ENCODE measurements around the gene SAMD1. TPM values are rescaled to one million over a fixed set of nuclear protein-coding genes. Genes with fewer than 3 reads are reported as not detected.

Gene SAMD1
- total RNA-seq, 1 experiment from 2014 or later: 108 TPM

DNA sequence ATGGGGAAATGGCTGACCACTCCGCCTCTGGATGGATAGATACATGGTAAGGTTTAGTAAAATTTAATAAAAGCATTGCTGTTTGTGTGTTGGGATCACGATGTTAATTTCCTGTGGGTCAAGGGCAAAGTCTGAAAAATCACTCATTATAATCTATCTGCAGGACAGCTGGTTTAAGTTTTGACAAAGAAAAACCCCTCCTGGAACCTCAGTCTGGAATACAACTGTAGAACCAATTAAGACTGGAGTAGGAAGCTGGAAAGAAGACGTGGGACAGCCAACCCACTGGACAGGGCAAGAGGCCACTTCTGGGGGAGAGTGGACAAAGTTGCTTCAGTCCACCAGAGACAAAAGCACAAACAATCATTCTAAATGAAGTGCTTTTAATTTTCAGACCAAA is 28.6 kb upstream of the SAMD1 start:
- no peaks in the 10 kb centered on the region for H3K79me1 ChIP-seq (ENCODE audit: insufficient read depth, low read depth, low read length, poor library complexity, severe bottlenecking)
- H3K79me2 ChIP-seq (ENCODE audit: insufficient read depth, low read length): peaks cover 2% of the 10 kb centered on the region; the same call in 1 of the 2 replicates
- peaks cover 16% of the 10 kb centered on the region for H3K23me2 ChIP-seq (ENCODE audit: insufficient read length, low read depth, low read length, poor library complexity, severe bottlenecking)
- no peak overlapping the region for H3K56ac ChIP-seq (ENCODE audit: insufficient read length, low read depth, low read length)
- no peak overlapping the region for H2BK15ac ChIP-seq (ENCODE audit: low read depth, low read length)
- H3K27me3 Mint-ChIP-seq (ENCODE audit: low read depth): peaks cover 2% of the 10 kb centered on the region; the same call in 1 of the 2 replicates
- H3K4me2 ChIP-seq (ENCODE audit: insufficient read depth, insufficient read length, low read length): peak overlapping the region; percentile 59
- no peaks in the 10 kb centered on the region; the same call in 1 of the 2 replicates for H3K27me3 ChIP-seq (ENCODE audit: insufficient read depth, low read length)
- WGBS (ENCODE audit: extremely low coverage, insufficient read length, low lambda C conversion rate): no CpG with 5 or more reads among the region's 3 CpGs
- peaks cover 12 to 32% (median 24%) of the 10 kb centered on the region in 3 experiments for H3K36me3 Mint-ChIP-seq (ENCODE audit: insufficient read depth in 1 of 3, low read depth in 3 of 3)
- H2BK5ac ChIP-seq (ENCODE audit: insufficient read length, low read length): no peak overlapping the region
- TF ChIP-seq, protein P1, sequence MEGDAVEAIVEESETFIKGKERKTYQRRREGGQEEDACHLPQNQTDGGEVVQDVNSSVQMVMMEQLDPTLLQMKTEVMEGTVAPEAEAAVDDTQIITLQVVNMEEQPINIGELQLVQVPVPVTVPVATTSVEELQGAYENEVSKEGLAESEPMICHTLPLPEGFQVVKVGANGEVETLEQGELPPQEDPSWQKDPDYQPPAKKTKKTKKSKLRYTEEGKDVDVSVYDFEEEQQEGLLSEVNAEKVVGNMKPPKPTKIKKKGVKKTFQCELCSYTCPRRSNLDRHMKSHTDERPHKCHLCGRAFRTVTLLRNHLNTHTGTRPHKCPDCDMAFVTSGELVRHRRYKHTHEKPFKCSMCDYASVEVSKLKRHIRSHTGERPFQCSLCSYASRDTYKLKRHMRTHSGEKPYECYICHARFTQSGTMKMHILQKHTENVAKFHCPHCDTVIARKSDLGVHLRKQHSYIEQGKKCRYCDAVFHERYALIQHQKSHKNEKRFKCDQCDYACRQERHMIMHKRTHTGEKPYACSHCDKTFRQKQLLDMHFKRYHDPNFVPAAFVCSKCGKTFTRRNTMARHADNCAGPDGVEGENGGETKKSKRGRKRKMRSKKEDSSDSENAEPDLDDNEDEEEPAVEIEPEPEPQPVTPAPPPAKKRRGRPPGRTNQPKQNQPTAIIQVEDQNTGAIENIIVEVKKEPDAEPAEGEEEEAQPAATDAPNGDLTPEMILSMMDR (conservative IDR thresholded peaks at IDR 0.05): no peak
- no peak overlapping the region for H3K4ac ChIP-seq (ENCODE audit: low read depth, low read length)
- no peak overlapping the region for H2BK120ac ChIP-seq (ENCODE audit: low read depth, low read length, poor library complexity, severe bottlenecking)
- no peak overlapping the region for H2BK20ac ChIP-seq (ENCODE audit: low read depth, low read length, poor library complexity, severe bottlenecking)
- H3K18ac ChIP-seq (ENCODE audit: insufficient read length, low read depth, low read length): no peak overlapping the region
- H3K4me1 Mint-ChIP-seq: peaks cover 18 to 21% of the 10 kb centered on the region in 2 experiments
- no peak overlapping the region for H3K23ac ChIP-seq (ENCODE audit: insufficient read length, low read depth, low read length)
- H3K9ac ChIP-seq (ENCODE audit: extremely low read depth, insufficient read length, low read length): no peak overlapping the region
- H4K5ac ChIP-seq (ENCODE audit: insufficient read length, low read depth, low read length): no peak overlapping the region
- H2AFZ ChIP-seq (ENCODE audit: low read length): no peak overlapping the region
- peak overlapping the region; percentile 32 to 98 (median 95); a peak in 5 of 7 replicates for H3K27ac Mint-ChIP-seq
- H4K91ac ChIP-seq (ENCODE audit: insufficient read length, low read depth, low read length): no peak overlapping the region
- no peak overlapping the region for H3T11ph ChIP-seq (ENCODE audit: low read length)
- H3K4me3 Mint-ChIP-seq: peak overlapping the region; percentile 79 to 93
- H4K8ac ChIP-seq (replicated peaks; ENCODE audit: insufficient read length, low read depth, low read length): no peak overlapping the region
- peaks cover 2% of the 10 kb centered on the region; the same call in 1 of the 2 replicates for H3K4me1 ChIP-seq (ENCODE audit: insufficient read depth, low read length)
- H2BK12ac ChIP-seq (ENCODE audit: insufficient read length, low read depth, low read length): no peak overlapping the region
- no peak overlapping the region for H3K27ac ChIP-seq (ENCODE audit: insufficient read length, low read depth, low read length)
- H2AK5ac ChIP-seq (ENCODE audit: insufficient read length, low read length): no peak overlapping the region
- no peaks in the 10 kb centered on the region for H4K20me1 ChIP-seq (ENCODE audit: control insufficient read depth, insufficient read depth, insufficient read length)
- no peaks in the 10 kb centered on the region for H3K9me3 ChIP-seq (ENCODE audit: control insufficient read depth, low read depth, low read length)
- H3K9me3 Mint-ChIP-seq: no peaks in the 10 kb centered on the region
- no peak for DNase-seq
- H3K14ac ChIP-seq (ENCODE audit: insufficient read depth, low read length): no peak overlapping the region
